GM06990 (cell line): Measurements from ENCODE around the gene OR2M7.
"Not testable (repeated sequence)": the region's sequence is repeated elsewhere in the genome, so short reads cannot be mapped to it uniquely, and the experiment has no call there.

Source experiments
- DNase-seq: peaks from one replicate; pipeline ENCODE4 v3.0.0-alpha.2; 2011; ENCODE audit not compliant: insufficient read length; ENCODE audit errors: extremely low read depth
- H3K27me3 ChIP-seq: replicated peaks from 2 replicates; pipeline ENCODE4 v1.6.0; 2011; ENCODE audit warnings: low read length; ENCODE audit not compliant: control insufficient read depth, insufficient read depth
- H3K36me3 ChIP-seq: 2 replicates; pipeline ENCODE4 v1.5.1; 2011; ENCODE audit warnings: low read length; ENCODE audit not compliant: control insufficient read depth, insufficient read depth
- H3K4me3 ChIP-seq: replicated peaks from 2 replicates; pipeline ENCODE4 v1.5.1; 2011; ENCODE audit warnings: low read depth, mild to moderate bottlenecking, control low read depth, low read length
- CTCF ChIP-seq: IDR thresholded peaks from 2 replicates; pipeline ENCODE4 v1.5.1; 2011; ENCODE audit warnings: low read length, control low read depth, mild to moderate bottlenecking, inconsistent platforms; ENCODE audit not compliant: insufficient read depth, poor library complexity, severe bottlenecking

Gene OR2M7

DNA sequence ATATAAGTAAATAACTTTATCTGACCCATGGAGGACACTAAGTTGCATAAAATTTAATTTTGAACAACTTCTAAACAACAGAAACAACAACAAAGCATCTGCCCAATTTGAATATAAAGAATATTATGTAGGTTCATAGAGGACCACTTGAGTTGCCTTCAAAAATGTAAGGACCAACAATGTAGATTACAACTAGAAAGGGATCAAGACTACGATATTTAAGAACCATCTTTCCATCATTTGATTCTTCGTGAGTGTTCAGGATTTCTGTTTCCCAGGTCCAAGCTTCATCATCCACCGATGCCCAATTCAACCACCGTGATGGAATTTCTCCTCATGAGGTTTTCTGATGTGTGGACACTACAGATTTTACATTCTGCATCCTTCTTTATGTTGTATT lies 24.1 kb upstream of the OR2M7 start, which contains the start of gene OR14C36:
TSS of gene OR14C36 (plus strand) at position 301 of the 400 bp plus-strand sequence. CDS start at position 301, 0 bp downstream.
- no peaks in the 10 kb centered on the region for H3K27me3 ChIP-seq
- no peak for TF ChIP-seq CTCF
- H3K36me3 ChIP-seq: no peaks in the 10 kb centered on the region
- H3K4me3 ChIP-seq: no peak within 1 kb of the TSS
- no peak for DNase-seq

GRCh38 chr1:248343451-248343850 lies 19.1 kb upstream of the OR2M7 start:
- Histone ChIP-seq H3K36me3 (no peaks in the 10 kb centered on the region), H3K4me3 (no peak overlapping the region), H3K27me3 (no peaks in the 10 kb centered on the region)
- no peak for DNase-seq
- no peak for TF ChIP-seq CTCF

DNA sequence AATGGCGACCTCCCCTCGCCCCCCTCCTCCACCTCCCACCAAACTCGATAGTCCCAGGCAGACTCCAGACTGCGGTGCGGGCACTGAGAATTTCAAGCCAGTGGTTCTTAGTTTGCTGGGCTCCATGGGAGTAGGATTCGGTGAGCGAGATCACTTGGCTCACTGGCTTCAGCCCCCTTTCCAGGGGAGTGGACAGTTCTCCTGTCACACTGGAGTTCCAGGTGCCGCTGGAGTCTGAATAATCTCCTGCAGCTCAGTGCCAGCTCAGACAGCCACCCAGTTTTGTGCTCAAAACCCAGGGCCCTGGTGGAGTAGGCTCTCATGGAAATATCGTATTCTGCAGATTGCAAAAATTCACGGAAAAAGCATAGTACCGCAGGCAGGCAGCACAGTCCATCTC lies 7.6 kb downstream of the OR2M7 start:
- H3K36me3 ChIP-seq: no peaks in the 10 kb centered on the region
- no peaks in the 10 kb centered on the region for H3K27me3 ChIP-seq
- DNase-seq: no peak
- TF ChIP-seq CTCF: no peak
- H3K4me3 ChIP-seq: no peak overlapping the region

DNA sequence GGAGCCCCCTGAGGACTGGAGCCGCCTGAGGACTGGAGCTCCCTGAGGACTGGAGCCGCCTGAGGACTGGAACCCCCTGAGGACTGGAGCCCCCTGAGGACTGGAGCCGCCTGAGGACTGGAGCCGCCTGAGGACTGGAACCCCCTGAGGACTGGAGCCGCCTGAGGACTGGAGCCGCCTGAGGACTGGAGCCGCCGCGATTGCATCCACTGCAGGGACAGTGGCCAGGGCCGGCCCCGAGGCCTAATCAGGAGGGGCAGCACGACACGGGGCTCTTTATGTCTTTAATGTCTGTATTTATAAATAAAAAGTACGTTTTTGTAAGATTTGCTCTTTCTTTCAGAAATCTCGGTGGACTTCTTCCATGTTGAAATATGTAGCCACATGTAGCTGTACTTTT lies 17.6 kb downstream of the OR2M7 start:
- DNase-seq, H3K27me3 ChIP-seq, H3K4me3 ChIP-seq, H3K36me3 ChIP-seq: not testable (repeated sequence)

DNA sequence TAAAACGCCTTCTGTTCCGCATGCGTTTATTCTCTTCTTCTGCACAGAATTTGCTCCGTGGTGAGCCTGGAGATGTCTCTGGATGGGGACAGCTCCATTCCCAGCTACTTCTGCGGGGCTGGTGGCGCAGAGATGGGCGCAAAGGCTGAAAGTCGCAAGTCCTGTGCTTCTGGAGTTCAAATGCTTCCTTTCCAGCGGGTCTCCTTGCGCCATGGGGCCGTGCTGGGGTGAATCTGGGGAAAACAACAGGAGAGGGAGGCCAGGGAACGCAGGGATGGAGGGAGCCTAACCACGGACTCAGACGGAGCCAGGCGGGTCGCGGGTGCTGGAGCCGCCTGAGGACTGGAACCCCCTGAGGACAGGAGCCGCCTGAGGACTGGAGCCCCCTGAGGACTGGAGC lies 18.3 kb downstream of the OR2M7 start:
- no peak for DNase-seq

DNA sequence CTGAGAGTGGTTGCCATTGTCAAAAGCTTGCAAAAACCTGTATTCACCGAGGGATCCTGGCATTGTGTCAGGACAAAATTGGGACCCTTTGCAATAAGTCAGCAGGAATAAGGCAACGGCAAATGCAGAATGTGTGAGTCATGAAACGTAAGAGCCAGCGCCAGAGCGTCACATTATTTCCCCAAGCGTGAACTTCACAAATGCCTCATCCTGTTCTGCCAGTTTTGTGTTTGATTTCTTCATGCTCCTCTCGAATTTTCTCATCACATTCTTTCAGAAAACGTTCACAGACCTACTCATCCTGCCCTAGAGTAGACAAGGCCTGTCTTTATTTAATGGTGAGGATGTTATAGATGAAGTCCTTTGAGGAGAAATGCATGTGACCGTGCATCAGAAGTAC lies 18.7 kb downstream of the OR2M7 start:
- not testable (repeated sequence) for H3K27me3 ChIP-seq, H3K4me3 ChIP-seq, DNase-seq, H3K36me3 ChIP-seq

More for the DNA sequence above, 18.3 kb downstream of the OR2M7 start:
- H3K36me3 ChIP-seq: no peaks in the 10 kb centered on the region
- H3K4me3 ChIP-seq: no peak overlapping the region
- no peaks in the 10 kb centered on the region for H3K27me3 ChIP-seq
- TF ChIP-seq CTCF: no peak

GRCh38 chr1:248303324-248303723 lies 21.0 kb downstream of the OR2M7 start, which contains the start of gene OR2T12:
TSS of gene OR2T12 (minus strand) at chr1:248303424. CDS start at chr1:248295578, 7,846 bp downstream.
- no peak for TF ChIP-seq CTCF
- Histone ChIP-seq H3K27me3 (no peaks in the 10 kb centered on the region), H3K4me3 (no peak within 1 kb of the TSS), H3K36me3 (no peaks in the 10 kb centered on the region)
- no peak for DNase-seq
